H1 (cell line): Measurements from ENCODE around the gene USP20. TPM values are rescaled to one million over a fixed set of nuclear protein-coding genes. Genes with fewer than 3 reads are reported as not detected.

Experiments used
- CTCF ChIA-PET: fragments of 300-600 bp; sonication (Branson Sonifier 250); formaldehyde crosslinking; loops from one replicate; lab custom pipeline; 2021; ENCODE audit not compliant: partially characterized antibody; lab: Charles Lee
- POLR2A ChIA-PET: fragments of 300-600 bp; sonication (Branson Sonifier 250); formaldehyde crosslinking; loops from one replicate; lab custom pipeline; 2021; ENCODE audit warnings: inconsistent platforms; ENCODE audit not compliant: partially characterized antibody; lab: Charles Lee
- DNase-seq, 2 experiments: peaks; one replicate each; pipeline versions ENCODE4 v3.0.0 to v3.0.0-alpha.2; 2010 to 2022; ENCODE audit warnings: low spot score in 2 of 2, low read depth in 1 of 2, mixed read lengths in 1 of 2
- FAIRE-seq: peaks from 2 replicates; lab custom pipeline; 2011; peaks lifted over from hg19 to GRCh38; lab: Jason Lieb, UNC
- H2AFZ ChIP-seq: 2 replicates; pipeline ENCODE4 v1.8.1; 2012; ENCODE audit warnings: low read length, inconsistent platforms
- H2AK5ac ChIP-seq: 2 replicates; pipeline ENCODE4 v1.6.1; 2013; ENCODE audit warnings: low read depth, low read length
- H2BK120ac ChIP-seq: replicated peaks from 2 replicates; pipeline ENCODE3; 2013; ENCODE audit warnings: low read depth, low read length, inconsistent platforms
- H2BK12ac ChIP-seq: 2 replicates; pipeline ENCODE4 v1.6.1; 2013; ENCODE audit warnings: low read depth, low read length
- H2BK15ac ChIP-seq: 2 replicates; pipeline ENCODE4 v1.6.1; 2013; ENCODE audit warnings: low read length
- H2BK20ac ChIP-seq: 2 replicates; pipeline ENCODE4 v1.6.1; 2013; ENCODE audit warnings: low read length
- H2BK5ac ChIP-seq: 2 replicates; pipeline ENCODE4 v1.6.1; 2013; ENCODE audit warnings: low read depth, low read length
- H3K14ac ChIP-seq: 2 replicates; pipeline ENCODE4 v1.6.1; 2013; ENCODE audit warnings: inconsistent platforms; ENCODE audit not compliant: insufficient read length
- H3K18ac ChIP-seq: 2 replicates; pipeline ENCODE4 v1.6.1; 2013; ENCODE audit warnings: low read length; ENCODE audit errors: extremely low read depth
- H3K23ac ChIP-seq: 2 replicates; pipeline ENCODE4 v1.6.1; 2013; ENCODE audit warnings: inconsistent platforms; ENCODE audit not compliant: insufficient read length
- H3K23me2 ChIP-seq: 2 replicates; pipeline ENCODE4 v1.6.1; 2013; ENCODE audit warnings: low read depth, low read length
- H3K27ac ChIP-seq: 2 replicates; pipeline ENCODE4 v1.6.1; 2011; ENCODE audit warnings: low read depth, low read length, inconsistent platforms
- H3K27me3 ChIP-seq, 4 experiments: replicated peaks in 1 of 4; 1 replicate in 1 of 4; 2 replicates in 3 of 4; pipeline versions ENCODE4 v1.6.1 to v1.8.1; 2011 to 2013; ENCODE audit warnings: low read length in 3 of 4, mild to moderate bottlenecking in 3 of 4, inconsistent platforms in 2 of 4, mixed read lengths in 2 of 4, moderate library complexity in 1 of 4; ENCODE audit not compliant: control insufficient read depth in 3 of 4, insufficient read depth in 3 of 4; ENCODE audit errors: extremely low read depth in 1 of 4
- H3K36me3 ChIP-seq, 4 experiments: 2 replicates each; pipeline versions ENCODE4 v1.6.1 to v1.8.1; 2011 to 2013; ENCODE audit warnings: mild to moderate bottlenecking in 4 of 4, low read length in 3 of 4, moderate library complexity in 2 of 4, control low read depth in 1 of 4, inconsistent platforms in 1 of 4; ENCODE audit not compliant: insufficient read depth in 4 of 4, control insufficient read depth in 2 of 4
- H3K4ac ChIP-seq: replicated peaks from 2 replicates; pipeline ENCODE3; 2013; ENCODE audit warnings: low read length, low read depth, mixed read lengths, inconsistent platforms; ENCODE audit not compliant: insufficient read length
- H3K4me1 ChIP-seq, 4 experiments: replicated peaks in 1 of 4; 1 replicate in 1 of 4; 2 replicates in 3 of 4; pipeline versions ENCODE4 v1.6.1 to v1.8.1; 2011 to 2013; ENCODE audit warnings: low read length in 3 of 4, inconsistent platforms in 2 of 4, mixed read lengths in 1 of 4; ENCODE audit not compliant: insufficient read depth in 4 of 4, control insufficient read depth in 3 of 4
- H3K4me2 ChIP-seq, 2 experiments: 2 replicates each; pipeline versions ENCODE4 v1.6.1 to v1.8.1; 2011 to 2013; ENCODE audit warnings: low read depth in 2 of 2, low read length in 2 of 2, control low read depth in 1 of 2, inconsistent platforms in 1 of 2, mild to moderate bottlenecking in 1 of 2; ENCODE audit not compliant: insufficient read depth in 1 of 2
- H3K4me3 ChIP-seq, 4 experiments: fragments of 200-600, 300-600 bp in 1 of 4; sonication (generic), shearing (Covaris generic), sonication (Bioruptor Twin) in 1 of 4; 2 replicates each; pipeline versions ENCODE4 v1.5.1 to v1.8.1; 2011 to 2016; ENCODE audit warnings: low read length in 4 of 4, low read depth in 3 of 4, control low read depth in 2 of 4, inconsistent platforms in 2 of 4, mild to moderate bottlenecking in 2 of 4, mixed read lengths in 1 of 4, moderate library complexity in 1 of 4; ENCODE audit not compliant: insufficient read depth in 2 of 4; ENCODE audit errors: extremely low read depth in 1 of 4
- H3K56ac ChIP-seq: replicated peaks from 2 replicates; pipeline ENCODE3; 2013; ENCODE audit warnings: low read depth, mild to moderate bottlenecking, mixed read lengths, low read length, inconsistent platforms; ENCODE audit not compliant: insufficient read length
- H3K79me1 ChIP-seq: 2 replicates; pipeline ENCODE4 v1.6.1; 2013; ENCODE audit warnings: low read depth, low read length, control low read depth
- H3K79me2 ChIP-seq, 2 experiments: 2 replicates each; pipeline versions ENCODE4 v1.6.1 to v1.8.1; 2012 to 2013; ENCODE audit warnings: low read length in 2 of 2, mild to moderate bottlenecking in 2 of 2, inconsistent platforms in 1 of 2; ENCODE audit not compliant: insufficient read depth in 2 of 2, control insufficient read depth in 1 of 2
- H3K9ac ChIP-seq, 4 experiments: replicated peaks in 1 of 4; 1 replicate in 1 of 4; 2 replicates in 3 of 4; pipeline versions ENCODE4 v1.6.1 to v1.8.1; 2011 to 2013; ENCODE audit warnings: low read depth in 3 of 4, low read length in 3 of 4, control low read depth in 2 of 4, mild to moderate bottlenecking in 2 of 4, moderate library complexity in 2 of 4, inconsistent platforms in 1 of 4; ENCODE audit errors: extremely low read depth in 1 of 4
- H3K9me3 ChIP-seq, 2 experiments: 2 replicates each; pipeline versions ENCODE4 v1.6.1 to v1.8.1; 2012 to 2013; ENCODE audit warnings: mild to moderate bottlenecking in 2 of 2, moderate library complexity in 2 of 2, control low read depth in 1 of 2, inconsistent platforms in 1 of 2, low read depth in 1 of 2, low read length in 1 of 2, mixed read lengths in 1 of 2; ENCODE audit not compliant: insufficient read depth in 2 of 2
- H4K20me1 ChIP-seq, 2 experiments: replicated peaks in 1 of 2; 2 replicates each; pipeline versions ENCODE3 to v1.8.1; 2011 to 2013; ENCODE audit warnings: inconsistent platforms in 2 of 2, low read length in 2 of 2, mild to moderate bottlenecking in 1 of 2; ENCODE audit not compliant: insufficient read depth in 2 of 2, control insufficient read depth in 1 of 2
- H4K5ac ChIP-seq: 2 replicates; pipeline ENCODE4 v1.6.1; 2013; ENCODE audit warnings: low read length, low read depth, mixed read lengths, inconsistent platforms; ENCODE audit not compliant: insufficient read length
- H4K8ac ChIP-seq: 2 replicates; pipeline ENCODE4 v1.8.0; 2013; ENCODE audit warnings: mild to moderate bottlenecking, moderate library complexity, low read length, inconsistent platforms; ENCODE audit not compliant: insufficient read depth; ENCODE audit errors: extremely low read depth
- H4K91ac ChIP-seq: replicated peaks from 2 replicates; pipeline ENCODE3; 2013; ENCODE audit warnings: low read length, mixed read lengths, inconsistent platforms; ENCODE audit not compliant: insufficient read length
- KDM5A ChIP-seq: fragments of 200-600 bp; IDR thresholded peaks from 2 replicates; pipeline ENCODE4 v1.7.1; 2012; ENCODE audit warnings: mild to moderate bottlenecking, low read length, inconsistent platforms, mixed read lengths
- PHF8 ChIP-seq: fragments of 200-600 bp; sonication (generic); conservative IDR thresholded peaks from 2 replicates; pipeline ENCODE4 v1.7.1; 2012; ENCODE audit warnings: low read depth, mild to moderate bottlenecking, inconsistent platforms, low read length, moderate library complexity
- WGBS, 2 experiments: shearing (Covaris generic) in 1 of 2; methylation state at CpG; one replicate each; pipeline versions ENCODE4 v1.1.6 to v1.1.7; 2013 to 2015; ENCODE audit warnings: low lambda C conversion rate in 2 of 2, mixed read lengths in 2 of 2, inconsistent platforms in 1 of 2, low coverage in 1 of 2, missing lambda C conversion rate in 1 of 2; ENCODE audit not compliant: insufficient replicate concordance in 2 of 2, insufficient coverage in 1 of 2, insufficient read length in 1 of 2; ENCODE audit errors: extremely low coverage in 1 of 2, missing lambda C conversion rate in 1 of 2; 5-methylcytosine and 5-hydroxymethylcytosine counted together
- polyA plus RNA-seq, 7 experiments: library from polyadenylated mRNA; depleted of rRNA in 3 of 7; stranded (reverse) in 5 of 7; unstranded in 2 of 7; fragments of >200 nt in 5 of 7; fragments of 200-250 nt in 2 of 7; gene quantifications; 1 replicate in 5 of 7; 2 replicates in 1 of 7; 4 replicates in 1 of 7; pipeline versions ENCODE4 v1.2.1 to v1.2.3, GENCODE V29; 2011 to 2013; ENCODE audit warnings: missing spikeins in 2 of 7, mixed read lengths in 2 of 7
- total RNA-seq: library from RNA; stranded (reverse); fragmentation: NEBNext Ultra II Directional; extraction: Animal tissue kit (Norgen Biotek cat#: 25700); gene quantifications from 2 replicates; pipeline ENCODE4 v1.2.1, GENCODE V29; 2021

Gene USP20
- total and polyA plus RNA-seq, 2 of the 8 experiments (the other 6 are each of a cell fraction or from before 2014, with no cell fraction given) = 13.4 to 23.0 TPM

- Histone ChIP-seq H2BK20ac (no peak overlapping the region), H2BK15ac (no peak overlapping the region), H4K8ac (no peak overlapping the region), H3K79me2 (no peaks in the 10 kb centered on the region), H3K4me3 (no peak overlapping the region), H3K9ac (no peak overlapping the region), H4K91ac (no peak overlapping the region), H2BK12ac (no peak overlapping the region), H2BK120ac (no peak overlapping the region), H3K14ac (no peak overlapping the region), H3K27ac (no peak overlapping the region), H3K23me2 (no peaks in the 10 kb centered on the region), H4K20me1 (peaks cover 3 to 14% of the 10 kb centered on the region in 2 experiments), H3K36me3 (peaks cover 4 to 38% (median 6%) of the 10 kb centered on the region in 4 experiments; a peak in 7 of 8 replicates), H3K18ac (no peak overlapping the region), H3K4me1 (no peaks in the 10 kb centered on the region; a peak in 1 of 7 replicates), H3K4ac (no peak overlapping the region), H2AFZ (no peak overlapping the region), H3K23ac (no peak overlapping the region), H2AK5ac (no peak overlapping the region), H3K79me1 (peaks cover 4% of the 10 kb centered on the region), H4K5ac (no peak overlapping the region), H3K56ac (no peak overlapping the region), H3K4me2 (no peak overlapping the region), H3K27me3 (no peaks in the 10 kb centered on the region), H3K9me3 (no peaks in the 10 kb centered on the region), H2BK5ac (no peak overlapping the region)
- 94% methylated on average over 11 of the region's 11 CpGs; no CpG with 5 or more reads in 1 of the 2 experiments for WGBS, 2 experiments
- POLR2A ChIA-PET = interaction anchor here (0.6 to 1.4 kb wide), 3 partner anchors 14 to 113 kb away, joined by 3 to 6 read pairs (median 3); partner anchors contain the start of gene TOR1A
- TF ChIP-seq KDM5A (no peak), PHF8 (no peak)
- FAIRE-seq = no peak
- no peak for DNase-seq
- CTCF ChIA-PET = interaction anchor here (0.8 to 1.9 kb wide), 4 partner anchors 11 to 678 kb away, joined by 3 to 5 read pairs (median 4); no protein-coding TSS in a partner anchor
Observed at GRCh38 chr9:129810116-129810515, 25.1 kb upstream of the USP20 start.
